WERI-Rb-1 (cell line): ENCODE results near the gene IL1B.

ENCODE experiments used
- DNase-seq: peaks from one replicate; pipeline ENCODE4 v3.0.0-alpha.2; 2020
- H3K27ac ChIP-seq: fragments of 250-450 bp; sonication (Bioruptor Pico); 2 replicates; pipeline ENCODE4 v1.5.1; 2020; ENCODE audit warnings: mild to moderate bottlenecking, moderate library complexity
- H3K27me3 ChIP-seq: fragments of 250-450 bp; sonication (Bioruptor Pico); 2 replicates; pipeline ENCODE4 v1.5.1; 2021; ENCODE audit warnings: mild to moderate bottlenecking, low read depth, moderate library complexity; ENCODE audit not compliant: insufficient read depth, severe bottlenecking
- H3K36me3 ChIP-seq: fragments of 250-450 bp; sonication (Bioruptor Pico); 2 replicates; pipeline ENCODE4 v1.5.1; 2020; ENCODE audit warnings: mild to moderate bottlenecking, moderate library complexity
- H3K4me3 ChIP-seq: 2 replicates; pipeline ENCODE4 v1.5.1; 2011; ENCODE audit warnings: low read depth, mild to moderate bottlenecking, control low read depth, low read length
- H3K9me3 ChIP-seq: fragments of 250-450 bp; sonication (Bioruptor Pico); 2 replicates; pipeline ENCODE4 v1.5.1; 2021; ENCODE audit warnings: mild to moderate bottlenecking, moderate library complexity; ENCODE audit not compliant: severe bottlenecking
- CTCF ChIP-seq: IDR thresholded peaks from 2 replicates; pipeline ENCODE4 v1.5.1; 2011; ENCODE audit warnings: low read depth, mild to moderate bottlenecking, control low read depth, inconsistent platforms, low read length

The IL1B gene

GRCh38 chr2:112800881-112801583 is 35.5 kb downstream of the IL1B start:
- Histone ChIP-seq H3K27me3 (no peaks in the 10 kb centered on the region), H3K36me3 (no peaks in the 10 kb centered on the region), H3K4me3 (no peak overlapping the region), H3K27ac (no peak overlapping the region), H3K9me3 (no peaks in the 10 kb centered on the region)
- no peak for DNase-seq
- no peak for TF ChIP-seq CTCF

GRCh38 chr2:112798979-112799975 is 37.3 kb downstream of the IL1B start:
- Histone ChIP-seq H3K27me3 (no peaks in the 10 kb centered on the region), H3K27ac (no peak overlapping the region), H3K9me3 (no peaks in the 10 kb centered on the region), H3K36me3 (no peaks in the 10 kb centered on the region), H3K4me3 (no peak overlapping the region)
- TF ChIP-seq CTCF: no peak
- no peak for DNase-seq

GRCh38 chr2:112796486-112796885 is 40.1 kb downstream of the IL1B start:
- H3K9me3 ChIP-seq: no peaks in the 10 kb centered on the region
- no peak for TF ChIP-seq CTCF
- no peak overlapping the region for H3K27ac ChIP-seq
- H3K36me3 ChIP-seq: no peaks in the 10 kb centered on the region
- no peak overlapping the region for H3K4me3 ChIP-seq
- H3K27me3 ChIP-seq: no peaks in the 10 kb centered on the region
- DNase-seq: no peak

- Histone ChIP-seq H3K27me3 (no peaks in the 10 kb centered on the region), H3K9me3 (no peaks in the 10 kb centered on the region), H3K36me3 (no peaks in the 10 kb centered on the region), H3K4me3 (no peak overlapping the region), H3K27ac (no peak overlapping the region)
- DNase-seq: no peak
- TF ChIP-seq CTCF: no peak
These were observed 40.8 kb downstream of the IL1B start for GRCh38 chr2:112795774-112796173.

- H3K36me3 ChIP-seq: no peaks in the 10 kb centered on the region
- no peak for DNase-seq
- H3K4me3 ChIP-seq: no peak overlapping the region
- no peaks in the 10 kb centered on the region for H3K9me3 ChIP-seq
- no peak overlapping the region for H3K27ac ChIP-seq
- no peak for TF ChIP-seq CTCF
- H3K27me3 ChIP-seq: no peaks in the 10 kb centered on the region
These were observed 41.7 kb downstream of the IL1B start for GRCh38 chr2:112794841-112795240.
